Keratinocyte (primary cell): ENCODE results near the gene ABCA12. TPM values are rescaled to one million over a fixed set of nuclear protein-coding genes. Genes with fewer than 3 reads are reported as not detected.
A peak's percentile ranks its signal among the peaks of the same experiment; 100 is the strongest.

Experiments
- DNase-seq: peaks from one replicate; pipeline ENCODE4 v3.0.0-alpha.2; 2011; ENCODE audit warnings: low read depth, missing footprints, low spot score
- FAIRE-seq: peaks from 2 replicates; lab custom pipeline; 2011; peaks lifted over from hg19 to GRCh38; lab: Jason Lieb, UNC
- H2AFZ ChIP-seq: 2 replicates; pipeline ENCODE4 v1.6.0; 2012; ENCODE audit warnings: low read length, control low read depth, inconsistent platforms; ENCODE audit not compliant: control insufficient read depth
- H3K27ac ChIP-seq: 2 replicates; pipeline ENCODE4 v1.5.1; 2011; ENCODE audit warnings: low read length; ENCODE audit not compliant: control insufficient read depth, insufficient read depth
- H3K27me3 ChIP-seq: 3 replicates; pipeline ENCODE4 v1.6.0; 2011; ENCODE audit warnings: low read length; ENCODE audit not compliant: control insufficient read depth, insufficient read depth; ENCODE audit errors: extremely low read depth
- H3K36me3 ChIP-seq, 2 experiments: 2 replicates in 1 of 2; 3 replicates in 1 of 2; pipeline ENCODE4 v1.5.1; 2011; ENCODE audit warnings: low read length in 2 of 2, mild to moderate bottlenecking in 1 of 2; ENCODE audit not compliant: control insufficient read depth in 2 of 2, insufficient read depth in 2 of 2; ENCODE audit errors: extremely low read depth in 1 of 2
- H3K4me1 ChIP-seq: 3 replicates; pipeline ENCODE4 v1.5.1; 2011; ENCODE audit warnings: low read length; ENCODE audit not compliant: control insufficient read depth, insufficient read depth; ENCODE audit errors: extremely low read depth
- H3K4me2 ChIP-seq: 3 replicates; pipeline ENCODE4 v1.6.0; 2011; ENCODE audit warnings: low read depth, low read length; ENCODE audit not compliant: control insufficient read depth, insufficient read depth; ENCODE audit errors: extremely low read depth
- H3K4me3 ChIP-seq, 3 experiments: fragments of 200-600 bp in 1 of 3; sonication (generic) in 1 of 3; 2 replicates in 2 of 3; 3 replicates in 1 of 3; pipeline ENCODE4 v1.5.1; 2011 to 2016; ENCODE audit warnings: low read length in 3 of 3, mild to moderate bottlenecking in 3 of 3, control low read depth in 2 of 3, inconsistent platforms in 1 of 3, low read depth in 1 of 3, mixed read lengths in 1 of 3, mixed run types in 1 of 3, moderate library complexity in 1 of 3; ENCODE audit not compliant: control insufficient read depth in 2 of 3, insufficient read depth in 2 of 3; ENCODE audit errors: extremely low read depth in 1 of 3
- H3K79me2 ChIP-seq: 2 replicates; pipeline ENCODE4 v1.6.0; 2012; ENCODE audit warnings: low read length; ENCODE audit not compliant: control insufficient read depth, insufficient read depth
- H3K9ac ChIP-seq: 3 replicates; pipeline ENCODE4 v1.6.0; 2011; ENCODE audit warnings: low read length; ENCODE audit not compliant: control insufficient read depth, insufficient read depth; ENCODE audit errors: extremely low read depth
- H3K9me1 ChIP-seq: 3 replicates; pipeline ENCODE4 v1.6.0; 2011; ENCODE audit warnings: low read length; ENCODE audit not compliant: control insufficient read depth, insufficient read depth; ENCODE audit errors: extremely low read depth
- H3K9me3 ChIP-seq: 2 replicates; pipeline ENCODE4 v1.5.1; 2012; ENCODE audit warnings: low read depth, low read length; ENCODE audit not compliant: control insufficient read depth
- H4K20me1 ChIP-seq: 3 replicates; pipeline ENCODE4 v1.6.0; 2011; ENCODE audit warnings: low read length; ENCODE audit not compliant: control insufficient read depth, insufficient read depth; ENCODE audit errors: extremely low read depth
- EZH2 ChIP-seq: IDR thresholded peaks from one replicate; pipeline ENCODE4 v1.6.1; 2012; ENCODE audit warnings: inconsistent platforms, mild to moderate bottlenecking, low read length, moderate library complexity
- dilution Hi-C: fragments of 300-500 bp; cut with MboI; formaldehyde crosslinking; loops from one replicate; pipeline ENCODE4 v1.7.0; 2020; ENCODE audit warnings: low sequenced_read_pairs; ENCODE audit not compliant: extremely low pct_ligation_motif_present
- polyA plus RNA-seq, 5 experiments: library from polyadenylated mRNA; depleted of rRNA in 3 of 5; stranded (reverse) in 3 of 5; stranded (forward) in 1 of 5; unstranded in 1 of 5; fragments of >200 nt; gene quantifications; 1 replicate in 1 of 5; 2 replicates in 3 of 5; 3 replicates in 1 of 5; pipeline versions ENCODE4 v1.2.1 to v1.2.3, GENCODE V29; 2011 to 2012; ENCODE audit warnings: missing spikeins in 2 of 5, low read depth in 1 of 5, low replicate concordance in 1 of 5
- TF ChIP-seq, protein P1 (sequence below), 3 experiments: IDR thresholded peaks in 1 of 3; conservative IDR thresholded peaks in 1 of 3; optimal IDR thresholded peaks in 1 of 3; 2 replicates in 2 of 3; 3 replicates in 1 of 3; pipeline versions ENCODE3 to v1.5.1; 2011; ENCODE audit warnings: low read length in 3 of 3, mild to moderate bottlenecking in 3 of 3, moderate library complexity in 2 of 3, control low read depth in 1 of 3, inconsistent platforms in 1 of 3; ENCODE audit not compliant: insufficient read depth in 2 of 3; ENCODE audit errors: extremely low read depth in 1 of 3

ABCA12 gene
- polyA plus RNA-seq, 1 donor (not counting 4 experiments of a cell fraction or from before 2014, with no cell fraction given), result 10.9 TPM

DNA sequence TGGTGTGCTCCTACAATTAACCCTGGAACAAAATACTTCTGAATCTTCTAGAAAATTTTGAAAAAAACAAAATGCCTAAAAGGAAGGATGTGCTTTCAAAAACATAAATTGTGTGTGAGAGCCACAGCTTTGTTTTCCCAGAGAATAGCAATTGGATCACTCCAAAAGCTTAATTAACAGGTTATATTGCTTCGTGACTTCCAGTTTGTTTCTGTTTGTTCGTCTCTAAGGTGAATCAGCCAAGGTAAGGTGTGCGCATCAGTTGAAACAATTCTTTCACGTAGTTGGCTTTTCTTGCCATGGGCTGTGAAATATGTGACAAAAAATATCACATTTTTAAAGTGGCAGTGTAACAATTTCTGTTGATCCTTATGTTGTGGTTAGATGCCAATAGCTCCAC is 238.7 kb downstream of the ABCA12 start:
- Histone ChIP-seq H3K79me2 (no peaks in the 10 kb centered on the region), H3K9me1 (no peaks in the 10 kb centered on the region), H3K4me2 (peak overlapping the region; percentile 56), H3K9ac (peak overlapping the region; percentile 38), H4K20me1 (no peaks in the 10 kb centered on the region), H3K27me3 (no peaks in the 10 kb centered on the region), H3K4me1 (peaks cover 18% of the 10 kb centered on the region), H3K9me3 (no peaks in the 10 kb centered on the region), H3K27ac (peak overlapping the region; percentile 58), H3K4me3 (no peak overlapping the region), H2AFZ (peak overlapping the region; percentile 35), H3K36me3 (no peaks in the 10 kb centered on the region)
- dilution Hi-C loops, result no loop called here
- FAIRE-seq, result peak; percentile 79
- DNase-seq, result no peak
- TF ChIP-seq, protein P1, sequence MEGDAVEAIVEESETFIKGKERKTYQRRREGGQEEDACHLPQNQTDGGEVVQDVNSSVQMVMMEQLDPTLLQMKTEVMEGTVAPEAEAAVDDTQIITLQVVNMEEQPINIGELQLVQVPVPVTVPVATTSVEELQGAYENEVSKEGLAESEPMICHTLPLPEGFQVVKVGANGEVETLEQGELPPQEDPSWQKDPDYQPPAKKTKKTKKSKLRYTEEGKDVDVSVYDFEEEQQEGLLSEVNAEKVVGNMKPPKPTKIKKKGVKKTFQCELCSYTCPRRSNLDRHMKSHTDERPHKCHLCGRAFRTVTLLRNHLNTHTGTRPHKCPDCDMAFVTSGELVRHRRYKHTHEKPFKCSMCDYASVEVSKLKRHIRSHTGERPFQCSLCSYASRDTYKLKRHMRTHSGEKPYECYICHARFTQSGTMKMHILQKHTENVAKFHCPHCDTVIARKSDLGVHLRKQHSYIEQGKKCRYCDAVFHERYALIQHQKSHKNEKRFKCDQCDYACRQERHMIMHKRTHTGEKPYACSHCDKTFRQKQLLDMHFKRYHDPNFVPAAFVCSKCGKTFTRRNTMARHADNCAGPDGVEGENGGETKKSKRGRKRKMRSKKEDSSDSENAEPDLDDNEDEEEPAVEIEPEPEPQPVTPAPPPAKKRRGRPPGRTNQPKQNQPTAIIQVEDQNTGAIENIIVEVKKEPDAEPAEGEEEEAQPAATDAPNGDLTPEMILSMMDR (optimal IDR thresholded peaks at IDR 0.05 in 1 of 3, IDR thresholded peaks at IDR 0.05 in 1 of 3, conservative IDR thresholded peaks at IDR 0.05 in 1 of 3; ENCODE audit: extremely low read depth in 1 of 3, insufficient read depth in 2 of 3, low read length in 3 of 3), result no peak
- no peak for TF ChIP-seq EZH2

DNA sequence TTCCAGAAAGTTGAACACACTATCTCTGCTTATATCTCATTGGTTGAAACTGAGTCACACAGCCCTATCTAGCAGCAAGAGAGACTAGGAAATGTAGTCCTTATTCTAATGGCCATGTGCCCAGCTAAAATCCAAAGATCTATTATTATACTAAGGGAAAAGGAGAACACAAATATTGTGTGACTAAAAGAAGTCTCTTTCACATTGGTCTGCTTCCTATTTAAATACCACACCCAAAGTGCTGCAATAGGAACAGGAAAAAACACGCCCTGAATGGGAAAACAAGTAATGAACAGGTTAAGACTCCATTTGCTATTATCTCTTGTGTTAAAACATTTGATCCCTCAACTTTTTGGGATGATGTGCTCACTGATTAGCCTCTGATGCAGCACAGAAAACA is 242.2 kb downstream of the ABCA12 start:
- DNase-seq (no peak), FAIRE-seq (no peak)
- Histone ChIP-seq H4K20me1 (no peaks in the 10 kb centered on the region), H2AFZ (peak overlapping the region; percentile 94), H3K9me3 (no peaks in the 10 kb centered on the region), H3K27ac (peak overlapping the region; percentile 51), H3K36me3 (no peaks in the 10 kb centered on the region), H3K4me1 (peaks cover 18% of the 10 kb centered on the region), H3K79me2 (no peaks in the 10 kb centered on the region), H3K4me2 (peak overlapping the region; percentile 84), H3K4me3 (peak overlapping the region in 1 of 3 experiments; percentile 44), H3K9me1 (no peaks in the 10 kb centered on the region), H3K27me3 (no peaks in the 10 kb centered on the region), H3K9ac (peak overlapping the region; percentile 40)
- dilution Hi-C loops, result no loop called here
- TF ChIP-seq, protein P1 (optimal IDR thresholded peaks at IDR 0.05 in 1 of 3, IDR thresholded peaks at IDR 0.05 in 1 of 3, conservative IDR thresholded peaks at IDR 0.05 in 1 of 3; ENCODE audit: extremely low read depth in 1 of 3, insufficient read depth in 2 of 3, low read length in 3 of 3), result no peak
- no peak for TF ChIP-seq EZH2
